HUES64 (cell line): ENCODE results near the gene DNAJC13.

Experiments used
- H3K27ac ChIP-seq: 2 replicates; pipeline ENCODE4 v1.7.0; 2013; ENCODE audit warnings: low read depth, low read length, inconsistent platforms
- H3K27me3 ChIP-seq: 2 replicates; pipeline ENCODE4 v1.6.1; 2013; ENCODE audit warnings: mild to moderate bottlenecking, low read length; ENCODE audit not compliant: insufficient read depth
- H3K36me3 ChIP-seq: 2 replicates; pipeline ENCODE4 v1.6.1; 2013; ENCODE audit warnings: mild to moderate bottlenecking, low read length; ENCODE audit not compliant: insufficient read depth
- H3K4me1 ChIP-seq: 2 replicates; pipeline ENCODE4 v1.6.1; 2013; ENCODE audit warnings: mild to moderate bottlenecking, low read length, moderate library complexity; ENCODE audit not compliant: insufficient read depth
- H3K4me3 ChIP-seq: 2 replicates; pipeline ENCODE4 v1.5.1; 2013; ENCODE audit warnings: mild to moderate bottlenecking, low read length, moderate library complexity
- H3K9ac ChIP-seq: 2 replicates; pipeline ENCODE4 v1.6.1; 2013; ENCODE audit warnings: mild to moderate bottlenecking, low read depth, low read length
- H3K9me3 ChIP-seq: 2 replicates; pipeline ENCODE4 v1.6.1; 2013; ENCODE audit warnings: low read depth, low read length; ENCODE audit not compliant: insufficient read depth
- WGBS: fragments of 150-250, 120-280 bp; methylation state at CpG from one replicate; pipeline ENCODE4 v1.1.7; 2013; ENCODE audit warnings: missing lambda C conversion rate; 5-methylcytosine and 5-hydroxymethylcytosine counted together

The DNAJC13 gene

GRCh38 chr3:132519914-132520313, 102.6 kb downstream of the DNAJC13 start:
- H3K9me3 ChIP-seq, result no peaks in the 10 kb centered on the region
- H3K36me3 ChIP-seq, result peaks cover 97% of the 10 kb centered on the region
- WGBS, result 96% methylated on average over 5 of the region's 5 CpGs
- H3K9ac ChIP-seq, result no peak overlapping the region
- no peaks in the 10 kb centered on the region for H3K27me3 ChIP-seq
- H3K27ac ChIP-seq, result no peak overlapping the region
- H3K4me3 ChIP-seq, result no peak overlapping the region
- no peaks in the 10 kb centered on the region for H3K4me1 ChIP-seq

DNA sequence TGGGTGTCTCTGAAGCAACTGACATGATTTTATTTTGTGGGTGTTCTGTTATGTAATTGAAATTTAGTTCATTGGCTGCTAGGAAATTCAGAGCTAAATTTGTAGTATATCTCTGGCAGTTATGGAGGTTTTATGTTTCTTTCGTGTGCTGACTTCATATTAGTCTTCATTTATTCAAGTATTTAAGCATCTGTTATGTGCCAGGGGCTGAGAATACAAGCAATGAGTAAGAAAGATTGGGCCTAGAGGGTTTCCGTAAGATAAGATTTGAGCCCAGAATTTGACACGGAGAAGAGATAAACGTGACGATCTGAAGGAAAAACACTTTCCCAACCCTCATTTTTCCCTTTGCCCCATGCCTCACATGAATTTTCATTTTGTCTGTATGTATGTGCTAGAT, 104.6 kb downstream of the DNAJC13 start:
- H3K27me3 ChIP-seq, result no peaks in the 10 kb centered on the region
- no peaks in the 10 kb centered on the region for H3K4me1 ChIP-seq
- no peak overlapping the region for H3K4me3 ChIP-seq
- H3K36me3 ChIP-seq, result peaks cover 95% of the 10 kb centered on the region
- no peak overlapping the region for H3K27ac ChIP-seq
- no peak overlapping the region for H3K9ac ChIP-seq
- WGBS, result 90% methylated on average over 5 of the region's 5 CpGs
- no peaks in the 10 kb centered on the region for H3K9me3 ChIP-seq

- Histone ChIP-seq H3K36me3 (peaks cover 95% of the 10 kb centered on the region), H3K4me3 (no peak overlapping the region), H3K4me1 (no peaks in the 10 kb centered on the region), H3K9ac (no peak overlapping the region), H3K27me3 (no peaks in the 10 kb centered on the region), H3K9me3 (no peaks in the 10 kb centered on the region), H3K27ac (no peak overlapping the region)
- WGBS, result 95% methylated on average over 3 of the region's 3 CpGs
Measured at GRCh38 chr3:132522353-132522752, 105.1 kb downstream of the DNAJC13 start.

DNA sequence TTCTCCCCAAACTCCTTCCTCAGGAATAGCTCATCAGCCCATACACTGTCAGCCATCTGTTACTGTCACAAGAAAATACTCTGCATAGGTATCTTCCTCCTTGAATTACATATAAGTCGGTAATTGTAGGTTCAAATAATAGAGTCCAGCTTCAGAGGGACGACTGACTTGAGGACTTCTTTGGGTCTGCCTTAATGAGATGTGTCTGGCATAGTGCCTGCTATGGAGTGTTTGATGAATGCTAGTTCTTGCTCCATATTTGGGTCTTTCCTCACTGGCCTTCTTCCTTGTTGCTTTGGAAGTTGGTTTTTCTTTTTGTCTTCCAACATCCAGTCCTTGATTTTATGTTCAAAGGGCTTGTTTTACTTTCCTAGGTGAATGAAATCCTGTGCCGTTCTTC, 113.3 kb downstream of the DNAJC13 start:
- Histone ChIP-seq H3K9ac (no peak overlapping the region), H3K27me3 (no peaks in the 10 kb centered on the region), H3K36me3 (peaks cover 72% of the 10 kb centered on the region), H3K27ac (no peak overlapping the region), H3K4me1 (no peaks in the 10 kb centered on the region), H3K4me3 (no peak overlapping the region), H3K9me3 (no peaks in the 10 kb centered on the region)
- 94% methylated on average over 3 of the region's 3 CpGs for WGBS

DNA sequence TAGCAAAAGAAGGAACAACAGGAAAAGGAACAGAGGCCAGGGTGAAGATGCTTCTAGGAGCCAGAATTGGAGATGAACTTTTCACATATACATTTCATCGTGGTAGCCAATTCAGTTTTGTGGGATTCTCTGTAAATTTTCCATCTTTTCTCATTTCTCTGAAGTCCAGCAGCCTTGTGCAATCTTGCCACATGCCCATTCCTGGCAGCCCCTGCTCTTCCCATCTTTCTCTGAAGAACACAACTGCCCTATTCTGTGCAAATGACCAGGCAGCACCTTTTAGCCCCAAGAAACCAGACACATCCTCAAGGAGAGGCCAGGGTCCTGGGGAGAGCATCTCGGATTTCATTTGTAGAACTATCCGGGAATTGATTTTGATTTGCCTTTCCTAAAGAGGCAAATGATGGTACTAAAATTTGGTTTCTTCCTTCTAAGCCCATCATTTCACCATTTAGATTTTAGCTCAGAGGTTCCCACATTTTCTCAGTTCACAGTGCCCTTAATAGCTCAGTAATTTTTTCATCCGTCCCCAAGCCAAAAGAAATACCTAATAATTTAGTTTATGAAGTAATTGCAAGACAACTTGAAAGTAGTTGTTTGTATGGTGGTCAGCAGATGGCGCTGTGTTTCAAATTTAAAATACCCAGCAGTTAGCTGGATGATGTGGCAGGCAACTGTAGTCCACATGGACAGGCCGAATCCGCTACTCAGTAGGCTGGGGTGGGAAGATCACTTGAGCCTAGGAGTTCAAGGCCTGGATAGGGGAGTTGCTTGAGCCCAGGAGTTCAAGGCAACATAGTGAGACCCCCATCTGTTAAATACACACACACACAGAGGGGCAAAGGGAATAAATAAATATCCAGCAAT, 118.5 kb downstream of the DNAJC13 start:
- H3K9ac ChIP-seq, result no peak overlapping the region
- H3K27ac ChIP-seq, result no peak overlapping the region
- no peaks in the 10 kb centered on the region for H3K27me3 ChIP-seq
- H3K9me3 ChIP-seq, result no peaks in the 10 kb centered on the region
- 75% methylated on average over 6 of the region's 7 CpGs for WGBS
- H3K4me3 ChIP-seq, result no peak overlapping the region
- H3K4me1 ChIP-seq, result no peaks in the 10 kb centered on the region; the same call in 1 of the 2 replicates
- peaks cover 61% of the 10 kb centered on the region for H3K36me3 ChIP-seq

DNA sequence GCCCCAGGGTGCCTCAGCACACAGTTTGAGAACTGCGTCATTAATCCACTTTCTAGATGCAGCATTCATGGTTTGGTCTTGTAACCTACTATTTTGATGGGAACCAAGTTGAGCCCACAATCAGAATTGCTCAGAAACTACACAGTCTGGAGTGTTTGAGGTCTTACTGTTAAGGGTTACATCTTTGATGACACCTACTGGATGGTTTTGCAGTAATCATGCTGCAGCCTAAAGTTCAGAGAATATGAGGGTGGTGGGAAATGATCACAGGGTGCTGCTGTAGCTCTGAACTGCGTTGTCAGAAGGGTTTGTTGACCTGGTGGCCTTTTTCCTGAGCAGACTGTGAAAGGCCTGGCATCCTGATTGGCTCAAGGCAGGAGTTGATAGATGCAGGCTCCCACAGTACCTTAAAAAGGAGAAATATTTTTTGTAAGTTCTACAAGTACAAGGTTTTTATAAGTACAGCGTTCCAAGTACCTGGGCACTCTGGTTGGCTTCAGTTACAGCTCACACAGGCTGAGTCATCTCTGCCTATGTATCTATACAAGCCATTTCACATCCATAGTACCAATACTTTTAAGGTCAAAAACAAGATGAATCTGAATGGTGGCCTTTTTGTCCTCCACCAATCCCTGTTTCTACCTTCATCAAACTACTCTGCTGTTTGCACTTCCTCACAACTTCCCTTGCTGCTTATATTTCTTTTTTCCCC, 119.3 kb downstream of the DNAJC13 start:
- Histone ChIP-seq H3K27me3 (no peaks in the 10 kb centered on the region), H3K27ac (no peak overlapping the region), H3K36me3 (peaks cover 57% of the 10 kb centered on the region), H3K9me3 (no peaks in the 10 kb centered on the region), H3K4me3 (no peak overlapping the region), H3K9ac (no peak overlapping the region), H3K4me1 (no peaks in the 10 kb centered on the region; the same call in 1 of the 2 replicates)
- 94% methylated on average over 3 of the region's 3 CpGs for WGBS

- H3K4me1 ChIP-seq, result no peaks in the 10 kb centered on the region; the same call in 1 of the 2 replicates
- H3K27me3 ChIP-seq, result no peaks in the 10 kb centered on the region
- H3K9ac ChIP-seq, result no peak overlapping the region
- H3K36me3 ChIP-seq, result peaks cover 50% of the 10 kb centered on the region
- no peak overlapping the region for H3K27ac ChIP-seq
- 100% methylated on average over 1 of the region's 1 CpG for WGBS
- H3K9me3 ChIP-seq, result no peaks in the 10 kb centered on the region
- no peak overlapping the region for H3K4me3 ChIP-seq
Measured at GRCh38 chr3:132537297-132537696, 120.0 kb downstream of the DNAJC13 start.

DNA sequence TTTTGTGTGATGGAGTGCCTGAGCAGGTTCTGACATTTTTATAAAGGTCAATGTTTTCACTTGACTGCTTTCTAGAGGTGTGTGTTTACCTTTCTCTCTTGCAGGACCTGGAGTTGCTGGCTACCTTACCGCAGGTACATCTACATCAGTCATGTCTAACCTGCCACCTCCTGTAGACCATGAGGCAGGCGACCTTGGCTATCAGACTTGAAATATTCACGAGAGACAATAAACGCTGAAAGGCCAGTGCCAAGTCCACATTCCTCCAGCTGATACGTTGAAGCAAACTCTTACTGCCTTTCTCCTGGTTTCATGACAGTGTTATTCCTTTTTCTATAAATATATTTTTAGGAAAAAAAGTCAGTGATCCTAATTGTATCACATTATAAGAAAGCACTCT, 120.8 kb downstream of the DNAJC13 start:
- H3K27ac ChIP-seq, result no peak overlapping the region
- no peak overlapping the region for H3K9ac ChIP-seq
- H3K27me3 ChIP-seq, result no peaks in the 10 kb centered on the region
- H3K4me3 ChIP-seq, result no peak overlapping the region
- peaks cover 48% of the 10 kb centered on the region for H3K36me3 ChIP-seq
- no peaks in the 10 kb centered on the region for H3K9me3 ChIP-seq
- 94% methylated on average over 5 of the region's 5 CpGs for WGBS
- no peaks in the 10 kb centered on the region; the same call in 1 of the 2 replicates for H3K4me1 ChIP-seq

DNA sequence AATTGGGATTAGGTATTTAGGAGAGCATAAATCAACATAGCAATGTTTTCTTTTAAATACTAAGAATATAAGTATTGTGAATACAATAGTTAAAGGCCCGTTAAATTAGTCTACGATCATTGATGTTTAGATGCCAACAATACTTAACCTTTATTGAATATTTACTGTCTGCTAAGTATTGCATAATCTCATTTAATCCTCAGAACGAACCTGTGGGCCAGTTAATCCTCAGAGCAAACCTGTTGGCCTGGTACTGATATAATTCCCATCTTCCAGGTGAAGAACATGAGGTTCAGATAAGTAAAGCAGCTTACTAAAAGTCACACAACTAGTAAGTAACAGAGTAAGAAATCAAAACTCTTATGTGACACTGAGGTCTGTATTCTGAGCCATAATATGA, 122.4 kb downstream of the DNAJC13 start:
- H3K27me3 ChIP-seq, result no peaks in the 10 kb centered on the region
- H3K9ac ChIP-seq, result no peak overlapping the region
- H3K4me3 ChIP-seq, result no peak overlapping the region
- H3K4me1 ChIP-seq, result no peaks in the 10 kb centered on the region; the same call in 1 of the 2 replicates
- peaks cover 40% of the 10 kb centered on the region for H3K36me3 ChIP-seq
- WGBS, result 100% methylated on average over 1 of the region's 3 CpGs
- H3K9me3 ChIP-seq, result no peaks in the 10 kb centered on the region
- no peak overlapping the region for H3K27ac ChIP-seq

GRCh38 chr3:132542577-132542976, 125.3 kb downstream of the DNAJC13 start:
- 82% methylated on average over 2 of the region's 2 CpGs for WGBS
- Histone ChIP-seq H3K4me3 (no peak overlapping the region), H3K9ac (no peak overlapping the region), H3K27ac (no peak overlapping the region), H3K27me3 (no peaks in the 10 kb centered on the region), H3K36me3 (peaks cover 33% of the 10 kb centered on the region), H3K4me1 (no peaks in the 10 kb centered on the region), H3K9me3 (no peaks in the 10 kb centered on the region)

DNA sequence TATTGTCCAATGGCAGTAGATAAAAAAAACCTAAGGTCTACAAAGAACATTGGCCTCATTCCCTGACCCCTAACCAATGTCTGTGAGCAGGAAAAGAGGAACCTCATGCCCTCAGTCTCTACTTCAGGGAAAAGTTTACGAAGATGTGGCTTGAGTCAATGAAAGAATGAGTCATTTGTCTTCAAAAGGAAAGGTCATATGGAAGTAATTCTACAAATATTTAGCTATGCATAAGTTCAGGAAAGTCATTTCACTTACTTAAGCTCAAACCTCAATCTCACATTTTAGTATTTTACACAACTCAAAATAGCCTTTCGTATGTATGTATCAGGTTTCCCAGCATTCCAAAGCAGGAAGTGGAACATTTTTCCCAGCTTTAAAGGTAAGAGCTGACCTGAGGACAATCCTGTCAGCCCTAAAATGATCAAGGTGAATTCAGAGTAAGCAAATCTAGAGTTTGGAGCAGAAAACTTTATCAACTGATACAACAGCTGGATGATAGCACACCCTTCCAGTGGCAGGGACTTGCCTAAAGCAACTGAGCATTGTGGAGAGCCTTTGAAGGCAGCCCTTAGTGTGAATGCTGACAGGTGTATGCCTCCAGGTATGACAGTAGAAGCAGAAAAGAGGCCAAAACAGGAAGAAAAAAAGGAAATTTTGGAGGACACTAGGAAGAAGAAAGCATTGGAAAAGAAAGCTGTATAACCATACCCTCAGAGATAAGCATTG, 125.9 kb downstream of the DNAJC13 start:
- Histone ChIP-seq H3K9me3 (no peaks in the 10 kb centered on the region), H3K27me3 (no peaks in the 10 kb centered on the region), H3K4me3 (no peak overlapping the region), H3K36me3 (peaks cover 28% of the 10 kb centered on the region), H3K4me1 (no peaks in the 10 kb centered on the region), H3K9ac (no peak overlapping the region), H3K27ac (no peak overlapping the region)
- WGBS, result 91% methylated on average over 1 of the region's 2 CpGs
